Measurements from ENCODE around the gene SETBP1.

The SETBP1 gene

GRCh38 chr18:44967599-44967998, 286.9 kb downstream of the SETBP1 start:
- no peak for DNase-seq (ENCODE audit: low read depth in 2 of 2)

- DNase-seq (ENCODE audit: low read depth in 2 of 2) = no peak
Measured at GRCh38 chr18:44968336-44968735, 287.6 kb downstream of the SETBP1 start.

GRCh38 chr18:44969214-44969795, 288.6 kb downstream of the SETBP1 start:
- no peak for DNase-seq (ENCODE audit: low read depth in 2 of 2)

GRCh38 chr18:44973282-44973681, 292.6 kb downstream of the SETBP1 start:
- DNase-seq (ENCODE audit: low read depth in 2 of 2) = no peak

GRCh38 chr18:44974174-44974573, 293.5 kb downstream of the SETBP1 start:
- no peak for DNase-seq (ENCODE audit: low read depth in 2 of 2)

GRCh38 chr18:44977856-44978255, 297.2 kb downstream of the SETBP1 start:
- DNase-seq (ENCODE audit: low read depth in 2 of 2) = no peak

- DNase-seq (ENCODE audit: low read depth in 2 of 2) = no peak
Measured at GRCh38 chr18:44979748-44980147, 299.1 kb downstream of the SETBP1 start.

- DNase-seq (ENCODE audit: low read depth in 2 of 2) = no peak
Measured at GRCh38 chr18:44981121-44981520, 300.4 kb downstream of the SETBP1 start.

GRCh38 chr18:44986933-44987332, 306.2 kb downstream of the SETBP1 start:
- DNase-seq (ENCODE audit: low read depth in 2 of 2) = no peak

- DNase-seq (ENCODE audit: low read depth in 2 of 2) = no peak
Measured at GRCh38 chr18:44987371-44987770, 306.7 kb downstream of the SETBP1 start.

- DNase-seq (ENCODE audit: low read depth in 2 of 2) = no peak
Measured at GRCh38 chr18:44988821-44989587, 308.3 kb downstream of the SETBP1 start.

GRCh38 chr18:44996261-44996660, 315.6 kb downstream of the SETBP1 start:
- no peak for DNase-seq (ENCODE audit: low read depth in 2 of 2)

- DNase-seq (ENCODE audit: low read depth in 2 of 2) = no peak
Measured at GRCh38 chr18:44997174-44997573, 316.5 kb downstream of the SETBP1 start.

GRCh38 chr18:44998360-44998759, 317.7 kb downstream of the SETBP1 start:
- DNase-seq (ENCODE audit: low read depth in 2 of 2) = no peak

GRCh38 chr18:45004546-45005080, 323.9 kb downstream of the SETBP1 start:
- no peak for DNase-seq (ENCODE audit: low read depth in 2 of 2)

- no peak for DNase-seq (ENCODE audit: low read depth in 2 of 2)
Measured at GRCh38 chr18:45006934-45007333, 326.2 kb downstream of the SETBP1 start.

GRCh38 chr18:45007531-45007930, 326.8 kb downstream of the SETBP1 start:
- DNase-seq (ENCODE audit: low read depth in 2 of 2) = no peak

- no peak for DNase-seq (ENCODE audit: low read depth in 2 of 2)
Measured at GRCh38 chr18:45008694-45009413, 328.2 kb downstream of the SETBP1 start.

GRCh38 chr18:45009756-45010155, 329.1 kb downstream of the SETBP1 start:
- DNase-seq (ENCODE audit: low read depth in 2 of 2) = no peak

GRCh38 chr18:45012286-45012685, 331.6 kb downstream of the SETBP1 start:
- DNase-seq (ENCODE audit: low read depth in 2 of 2) = no peak

- DNase-seq (ENCODE audit: low read depth in 2 of 2) = no peak
Measured at GRCh38 chr18:45014047-45014501, 333.4 kb downstream of the SETBP1 start.

GRCh38 chr18:45015788-45016128, 335.1 kb downstream of the SETBP1 start:
- no peak for DNase-seq (ENCODE audit: low read depth in 2 of 2)

- no peak for DNase-seq (ENCODE audit: low read depth in 2 of 2)
Measured at GRCh38 chr18:45019469-45019868, 338.8 kb downstream of the SETBP1 start.
